Liver (tissue), 9 donors: ENCODE results near the gene BAIAP2L1. TPM values are rescaled to one million over a fixed set of nuclear protein-coding genes. Genes with fewer than 3 reads are reported as not detected.

Experiments
- DNase-seq: peaks from one replicate; pipeline ENCODE4 v3.0.0-alpha.2; 2017; ENCODE audit warnings: low spot score
- H3K27ac ChIP-seq, 2 donors: one replicate each; pipeline ENCODE4 v1.7.0; 2013; ENCODE audit warnings: inconsistent platforms in 2 of 2, low read length in 2 of 2, control low read depth in 1 of 2, low read depth in 1 of 2, mild to moderate bottlenecking in 1 of 2
- H3K27me3 ChIP-seq, 4 donors: one replicate each; pipeline versions ENCODE4 v1.6.1 to v1.7.0; 2013; ENCODE audit warnings: low read length in 3 of 4, inconsistent platforms in 1 of 4, mild to moderate bottlenecking in 1 of 4, moderate library complexity in 1 of 4; ENCODE audit not compliant: control insufficient read depth in 4 of 4, insufficient read depth in 4 of 4
- H3K36me3 ChIP-seq, 4 donors: one replicate each; pipeline versions ENCODE4 v1.6.1 to v1.7.0; 2013; ENCODE audit warnings: low read length in 3 of 4, mild to moderate bottlenecking in 3 of 4, low read depth in 1 of 4, moderate library complexity in 1 of 4; ENCODE audit not compliant: control insufficient read depth in 4 of 4, insufficient read depth in 3 of 4
- H3K4me1 ChIP-seq, 4 donors: one replicate each; pipeline versions ENCODE4 v1.6.1 to v1.7.0; 2013; ENCODE audit warnings: low read length in 3 of 4, mild to moderate bottlenecking in 3 of 4, moderate library complexity in 1 of 4; ENCODE audit not compliant: control insufficient read depth in 4 of 4, insufficient read depth in 4 of 4
- H3K4me3 ChIP-seq, 3 donors: one replicate each; pipeline versions ENCODE4 v1.6.1 to v1.7.0; 2013; ENCODE audit warnings: low read length in 3 of 3, control low read depth in 1 of 3, low read depth in 1 of 3, mild to moderate bottlenecking in 1 of 3
- H3K9ac ChIP-seq, 2 donors: one replicate each; pipeline ENCODE4 v1.7.0; 2013; ENCODE audit warnings: low read length in 2 of 2, mild to moderate bottlenecking in 2 of 2, moderate library complexity in 2 of 2, control low read depth in 1 of 2, low read depth in 1 of 2
- H3K9me3 ChIP-seq, 4 donors: one replicate each; pipeline versions ENCODE4 v1.6.1 to v1.7.0; 2013; ENCODE audit warnings: low read length in 3 of 4; ENCODE audit not compliant: control insufficient read depth in 4 of 4
- EGR1 ChIP-seq, 2 donors: IDR thresholded peaks; 2 replicates each; pipeline ENCODE4 v1.6.1; 2016 to 2018; ENCODE audit warnings: antibody characterized with exemption in 2 of 2, low read depth in 2 of 2
- FOXA1 ChIP-seq: IDR thresholded peaks from 2 replicates; pipeline ENCODE4 v1.6.1; 2016; ENCODE audit warnings: antibody characterized with exemption
- FOXA2 ChIP-seq: IDR thresholded peaks from 2 replicates; pipeline ENCODE4 v1.6.1; 2016; ENCODE audit warnings: antibody characterized with exemption
- GABPA ChIP-seq, 2 donors: IDR thresholded peaks in 1 of 2; conservative IDR thresholded peaks in 1 of 2; 2 replicates each; pipeline ENCODE4 v1.6.1; 2016; ENCODE audit warnings: antibody characterized with exemption in 2 of 2, mild to moderate bottlenecking in 1 of 2, moderate library complexity in 1 of 2
- HNF4A ChIP-seq, 2 donors: conservative IDR thresholded peaks; 2 replicates each; pipeline ENCODE4 v1.6.1; 2016; ENCODE audit warnings: antibody characterized with exemption in 2 of 2, mild to moderate bottlenecking in 2 of 2
- HNF4G ChIP-seq: IDR thresholded peaks from 2 replicates; pipeline ENCODE4 v1.6.1; 2016; ENCODE audit warnings: antibody characterized with exemption
- JUND ChIP-seq, 2 donors: IDR thresholded peaks; 2 replicates each; pipeline ENCODE4 v1.6.1; 2016; ENCODE audit warnings: antibody characterized with exemption in 2 of 2
- NR2F2 ChIP-seq: IDR thresholded peaks from 2 replicates; pipeline ENCODE4 v1.6.1; 2016; ENCODE audit warnings: antibody characterized with exemption
- RAD21 ChIP-seq, 2 donors: IDR thresholded peaks; 2 replicates each; pipeline ENCODE4 v1.6.1; 2016; ENCODE audit warnings: antibody characterized with exemption in 2 of 2, mild to moderate bottlenecking in 2 of 2
- SP1 ChIP-seq: IDR thresholded peaks from 2 replicates; pipeline ENCODE4 v1.6.1; 2018; ENCODE audit warnings: antibody characterized with exemption, mild to moderate bottlenecking
- TAF1 ChIP-seq: conservative IDR thresholded peaks from 2 replicates; pipeline ENCODE4 v1.6.1; 2016; ENCODE audit warnings: antibody characterized with exemption, mild to moderate bottlenecking
- YY1 ChIP-seq: IDR thresholded peaks from 2 replicates; pipeline ENCODE4 v1.6.1; 2016; ENCODE audit warnings: antibody characterized with exemption, mild to moderate bottlenecking
- WGBS: extraction: QIAGEN DNeasy Blood & Tissue Kit; methylation state at CpG from one replicate; pipeline ENCODE4 v1.1.7; 2013; 5-methylcytosine and 5-hydroxymethylcytosine counted together
- polyA plus RNA-seq, 2 donors: library from polyadenylated mRNA; stranded (reverse) in 1 of 2; unstranded in 1 of 2; fragments of 200-250 nt in 1 of 2; fragments of >200 nt in 1 of 2; fragmentation: Nextera tagmentation in 1 of 2; extraction: Ambion mirVana in 1 of 2; gene quantifications; one replicate each; pipeline versions ENCODE4 v1.2.1 to v1.2.3, GENCODE V29; 2013 to 2015
- total RNA-seq, 2 donors: library from RNA; depleted of rRNA; stranded (reverse); fragments of >200 nt; gene quantifications; one replicate each; pipeline ENCODE4 v1.2.3, GENCODE V29; 2014
- TF ChIP-seq, protein P1 (sequence below): IDR thresholded peaks from 2 replicates; pipeline ENCODE4 v1.6.1; 2016; ENCODE audit warnings: antibody characterized with exemption
- TF ChIP-seq, protein P2 (sequence below): IDR thresholded peaks from 2 replicates; pipeline ENCODE4 v1.6.1; 2016; ENCODE audit warnings: antibody characterized with exemption
- TF ChIP-seq, protein P3 (sequence below): IDR thresholded peaks from 2 replicates; pipeline ENCODE4 v1.6.1; 2016; ENCODE audit warnings: antibody characterized with exemption, mild to moderate bottlenecking
- TF ChIP-seq, protein P4 (sequence below): IDR thresholded peaks from 2 replicates; pipeline ENCODE4 v1.6.1; 2016; ENCODE audit warnings: antibody characterized with exemption
- donor health status: healthy.
- donor health status: healthy.
- donor health status: healthy.
- donor health status: healthy.
- donor health status: healthy.

BAIAP2L1 gene
- total and polyA plus RNA-seq, 4 donors, result 5.4 to 8.9 (median 8.7) TPM

DNA sequence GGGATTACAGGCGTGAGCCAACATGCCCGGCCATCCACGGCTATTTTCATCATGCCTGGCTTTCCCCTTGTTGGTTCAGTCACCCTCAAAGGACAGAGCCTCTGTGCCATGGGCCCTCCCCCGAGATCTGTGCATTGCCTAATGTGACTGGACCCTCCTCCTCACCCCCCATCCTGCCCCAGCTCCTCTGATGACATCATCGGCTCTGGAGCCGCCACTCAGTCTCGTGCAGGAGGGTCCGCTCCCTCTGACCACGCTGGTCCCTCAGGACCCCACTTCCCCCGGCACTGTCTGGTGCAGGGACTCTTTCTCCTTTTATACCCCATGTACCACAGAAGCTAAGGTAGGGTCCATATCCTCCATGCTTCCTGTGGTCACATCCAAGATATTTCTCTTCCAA, 33.2 kb upstream of the BAIAP2L1 start:
- DNase-seq, result no peak
- Histone ChIP-seq H3K27ac (no peak overlapping the region), H3K4me1 (no peaks in the 10 kb centered on the region), H3K9ac (no peak overlapping the region), H3K4me3 (no peak overlapping the region), H3K9me3 (no peaks in the 10 kb centered on the region), H3K36me3 (peaks cover 0 to 3% (median 0%) of the 10 kb centered on the region in 4 donors), H3K27me3 (no peaks in the 10 kb centered on the region)
- TF ChIP-seq TAF1 (no peak), RAD21 (IDR thresholded peaks at IDR 0.05) (no peak), SP1 (no peak), FOXA1 (no peak)
- WGBS, result 88% methylated on average over 10 of the region's 10 CpGs

DNA sequence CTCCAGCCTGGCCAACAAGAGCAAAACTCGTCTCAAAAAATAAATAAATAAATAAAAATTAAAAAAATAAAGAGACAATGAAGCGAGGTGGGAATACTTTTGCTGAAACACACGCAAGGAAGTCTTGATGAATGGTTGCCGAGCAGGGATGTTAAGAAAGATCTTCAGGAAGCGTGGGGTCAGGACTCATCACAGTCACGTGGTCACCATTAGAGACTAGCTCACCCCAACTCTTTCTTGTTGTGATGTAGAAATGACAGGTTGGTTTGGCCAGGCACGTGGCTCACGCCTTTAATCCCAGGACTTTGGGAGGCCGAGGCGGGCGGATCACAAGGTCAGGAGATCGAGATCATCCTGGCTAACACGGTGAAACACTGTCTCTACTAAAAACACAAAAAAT, 28.9 kb upstream of the BAIAP2L1 start:
- H3K27me3 ChIP-seq, result no peaks in the 10 kb centered on the region
- TF ChIP-seq HNF4A (conservative IDR thresholded peaks at IDR 0.05) (no peak), FOXA2 (no peak), JUND (IDR thresholded peaks at IDR 0.05) (no peak), RAD21 (IDR thresholded peaks at IDR 0.05) (no peak), NR2F2 (no peak), GABPA (IDR thresholded peaks at IDR 0.05 in 1 of 2, conservative IDR thresholded peaks at IDR 0.05 in 1 of 2) (no peak), EGR1 (IDR thresholded peaks at IDR 0.05; ENCODE audit: low read depth in 2 of 2) (no peak), YY1 (no peak), FOXA1 (no peak), HNF4G (no peak)
- TF ChIP-seq, protein P1, sequence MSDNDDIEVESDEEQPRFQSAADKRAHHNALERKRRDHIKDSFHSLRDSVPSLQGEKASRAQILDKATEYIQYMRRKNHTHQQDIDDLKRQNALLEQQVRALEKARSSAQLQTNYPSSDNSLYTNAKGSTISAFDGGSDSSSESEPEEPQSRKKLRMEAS, result no peak
- TF ChIP-seq, protein P2, sequence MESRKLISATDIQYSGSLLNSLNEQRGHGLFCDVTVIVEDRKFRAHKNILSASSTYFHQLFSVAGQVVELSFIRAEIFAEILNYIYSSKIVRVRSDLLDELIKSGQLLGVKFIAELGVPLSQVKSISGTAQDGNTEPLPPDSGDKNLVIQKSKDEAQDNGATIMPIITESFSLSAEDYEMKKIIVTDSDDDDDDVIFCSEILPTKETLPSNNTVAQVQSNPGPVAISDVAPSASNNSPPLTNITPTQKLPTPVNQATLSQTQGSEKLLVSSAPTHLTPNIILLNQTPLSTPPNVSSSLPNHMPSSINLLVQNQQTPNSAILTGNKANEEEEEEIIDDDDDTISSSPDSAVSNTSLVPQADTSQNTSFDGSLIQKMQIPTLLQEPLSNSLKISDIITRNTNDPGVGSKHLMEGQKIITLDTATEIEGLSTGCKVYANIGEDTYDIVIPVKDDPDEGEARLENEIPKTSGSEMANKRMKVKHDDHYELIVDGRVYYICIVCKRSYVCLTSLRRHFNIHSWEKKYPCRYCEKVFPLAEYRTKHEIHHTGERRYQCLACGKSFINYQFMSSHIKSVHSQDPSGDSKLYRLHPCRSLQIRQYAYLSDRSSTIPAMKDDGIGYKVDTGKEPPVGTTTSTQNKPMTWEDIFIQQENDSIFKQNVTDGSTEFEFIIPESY, result no peak
- H3K4me1 ChIP-seq, result no peaks in the 10 kb centered on the region
- no peak for DNase-seq
- H3K9ac ChIP-seq, result no peak overlapping the region
- WGBS, result 94% methylated on average over 13 of the region's 13 CpGs
- H3K9me3 ChIP-seq, result no peaks in the 10 kb centered on the region
- no peak overlapping the region for H3K4me3 ChIP-seq
- H3K36me3 ChIP-seq, result peaks cover 0 to 3% (median 0%) of the 10 kb centered on the region in 4 donors
- no peak overlapping the region for H3K27ac ChIP-seq

DNA sequence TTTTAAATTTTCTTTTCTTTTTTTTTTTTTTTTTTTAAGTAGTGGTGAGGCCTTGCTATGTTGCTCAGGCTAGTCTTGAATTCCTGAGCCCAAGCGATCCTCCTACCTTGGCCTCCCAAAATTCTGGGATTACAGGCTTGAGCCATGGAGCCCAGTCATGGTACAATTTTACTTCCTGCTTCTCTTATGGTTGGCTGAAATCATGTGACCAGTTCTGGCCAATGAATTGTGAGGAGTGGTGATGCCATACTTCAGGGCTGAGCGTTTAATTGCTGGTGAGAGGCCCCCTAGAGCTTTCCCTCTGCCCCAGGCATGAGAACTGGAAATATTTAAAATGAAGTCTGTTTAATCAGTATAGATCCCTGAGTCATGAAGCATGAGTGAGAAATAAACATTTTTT, 22.2 kb upstream of the BAIAP2L1 start:
- Histone ChIP-seq H3K9me3 (no peaks in the 10 kb centered on the region), H3K27ac (no peak overlapping the region), H3K9ac (no peak overlapping the region), H3K36me3 (no peaks in the 10 kb centered on the region), H3K4me1 (peaks cover 0 to 8% (median 8%) of the 10 kb centered on the region in 4 donors), H3K4me3 (no peak overlapping the region), H3K27me3 (no peaks in the 10 kb centered on the region)
- 95% methylated on average over 2 of the region's 2 CpGs for WGBS
- no peak for TF ChIP-seq TAF1
- TF ChIP-seq EGR1 (IDR thresholded peaks at IDR 0.05; ENCODE audit: low read depth in 2 of 2), result no peak
- TF ChIP-seq, protein P3, sequence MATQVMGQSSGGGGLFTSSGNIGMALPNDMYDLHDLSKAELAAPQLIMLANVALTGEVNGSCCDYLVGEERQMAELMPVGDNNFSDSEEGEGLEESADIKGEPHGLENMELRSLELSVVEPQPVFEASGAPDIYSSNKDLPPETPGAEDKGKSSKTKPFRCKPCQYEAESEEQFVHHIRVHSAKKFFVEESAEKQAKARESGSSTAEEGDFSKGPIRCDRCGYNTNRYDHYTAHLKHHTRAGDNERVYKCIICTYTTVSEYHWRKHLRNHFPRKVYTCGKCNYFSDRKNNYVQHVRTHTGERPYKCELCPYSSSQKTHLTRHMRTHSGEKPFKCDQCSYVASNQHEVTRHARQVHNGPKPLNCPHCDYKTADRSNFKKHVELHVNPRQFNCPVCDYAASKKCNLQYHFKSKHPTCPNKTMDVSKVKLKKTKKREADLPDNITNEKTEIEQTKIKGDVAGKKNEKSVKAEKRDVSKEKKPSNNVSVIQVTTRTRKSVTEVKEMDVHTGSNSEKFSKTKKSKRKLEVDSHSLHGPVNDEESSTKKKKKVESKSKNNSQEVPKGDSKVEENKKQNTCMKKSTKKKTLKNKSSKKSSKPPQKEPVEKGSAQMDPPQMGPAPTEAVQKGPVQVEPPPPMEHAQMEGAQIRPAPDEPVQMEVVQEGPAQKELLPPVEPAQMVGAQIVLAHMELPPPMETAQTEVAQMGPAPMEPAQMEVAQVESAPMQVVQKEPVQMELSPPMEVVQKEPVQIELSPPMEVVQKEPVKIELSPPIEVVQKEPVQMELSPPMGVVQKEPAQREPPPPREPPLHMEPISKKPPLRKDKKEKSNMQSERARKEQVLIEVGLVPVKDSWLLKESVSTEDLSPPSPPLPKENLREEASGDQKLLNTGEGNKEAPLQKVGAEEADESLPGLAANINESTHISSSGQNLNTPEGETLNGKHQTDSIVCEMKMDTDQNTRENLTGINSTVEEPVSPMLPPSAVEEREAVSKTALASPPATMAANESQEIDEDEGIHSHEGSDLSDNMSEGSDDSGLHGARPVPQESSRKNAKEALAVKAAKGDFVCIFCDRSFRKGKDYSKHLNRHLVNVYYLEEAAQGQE, result no peak
- no peak for TF ChIP-seq YY1
- TF ChIP-seq, protein P4, sequence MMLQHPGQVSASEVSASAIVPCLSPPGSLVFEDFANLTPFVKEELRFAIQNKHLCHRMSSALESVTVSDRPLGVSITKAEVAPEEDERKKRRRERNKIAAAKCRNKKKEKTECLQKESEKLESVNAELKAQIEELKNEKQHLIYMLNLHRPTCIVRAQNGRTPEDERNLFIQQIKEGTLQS, result no peak
- no peak for TF ChIP-seq FOXA2
- TF ChIP-seq RAD21 (IDR thresholded peaks at IDR 0.05), result no peak
- TF ChIP-seq SP1, result no peak
- no peak for TF ChIP-seq JUND (IDR thresholded peaks at IDR 0.05)
- no peak for TF ChIP-seq FOXA1
- TF ChIP-seq HNF4A (conservative IDR thresholded peaks at IDR 0.05), result no peak
- TF ChIP-seq, protein P1, result no peak
- TF ChIP-seq HNF4G, result no peak
- DNase-seq, result no peak
